H1 (cell line): ENCODE measurements around the gene DNAJC11. TPM values are rescaled to one million over a fixed set of nuclear protein-coding genes. Genes with fewer than 3 reads are reported as not detected.
A peak's percentile ranks its signal among the peaks of the same experiment; 100 is the strongest.

ENCODE experiments used
- CTCF ChIA-PET: fragments of 300-600 bp; sonication (Branson Sonifier 250); formaldehyde crosslinking; loops from one replicate; lab custom pipeline; 2021; ENCODE audit not compliant: partially characterized antibody; lab: Charles Lee
- POLR2A ChIA-PET: fragments of 300-600 bp; sonication (Branson Sonifier 250); formaldehyde crosslinking; loops from one replicate; lab custom pipeline; 2021; ENCODE audit warnings: inconsistent platforms; ENCODE audit not compliant: partially characterized antibody; lab: Charles Lee
- DNase-seq, 2 experiments: peaks; one replicate each; pipeline versions ENCODE4 v3.0.0 to v3.0.0-alpha.2; 2010 to 2022; ENCODE audit warnings: low spot score in 2 of 2, low read depth in 1 of 2, mixed read lengths in 1 of 2
- FAIRE-seq: peaks from 2 replicates; lab custom pipeline; 2011; peaks lifted over from hg19 to GRCh38; lab: Jason Lieb, UNC
- H2AFZ ChIP-seq: 2 replicates; pipeline ENCODE4 v1.8.1; 2012; ENCODE audit warnings: low read length, inconsistent platforms
- H2AK5ac ChIP-seq: 2 replicates; pipeline ENCODE4 v1.6.1; 2013; ENCODE audit warnings: low read depth, low read length
- H2BK120ac ChIP-seq: replicated peaks from 2 replicates; pipeline ENCODE3; 2013; ENCODE audit warnings: low read depth, low read length, inconsistent platforms
- H2BK12ac ChIP-seq: 2 replicates; pipeline ENCODE4 v1.6.1; 2013; ENCODE audit warnings: low read depth, low read length
- H2BK15ac ChIP-seq: 2 replicates; pipeline ENCODE4 v1.6.1; 2013; ENCODE audit warnings: low read length
- H2BK20ac ChIP-seq: 2 replicates; pipeline ENCODE4 v1.6.1; 2013; ENCODE audit warnings: low read length
- H2BK5ac ChIP-seq: 2 replicates; pipeline ENCODE4 v1.6.1; 2013; ENCODE audit warnings: low read depth, low read length
- H3K14ac ChIP-seq: 2 replicates; pipeline ENCODE4 v1.6.1; 2013; ENCODE audit warnings: inconsistent platforms; ENCODE audit not compliant: insufficient read length
- H3K18ac ChIP-seq: 2 replicates; pipeline ENCODE4 v1.6.1; 2013; ENCODE audit warnings: low read length; ENCODE audit errors: extremely low read depth
- H3K23ac ChIP-seq: 2 replicates; pipeline ENCODE4 v1.6.1; 2013; ENCODE audit warnings: inconsistent platforms; ENCODE audit not compliant: insufficient read length
- H3K23me2 ChIP-seq: 2 replicates; pipeline ENCODE4 v1.6.1; 2013; ENCODE audit warnings: low read depth, low read length
- H3K27ac ChIP-seq: 2 replicates; pipeline ENCODE4 v1.6.1; 2011; ENCODE audit warnings: low read depth, low read length, inconsistent platforms
- H3K27me3 ChIP-seq, 4 experiments: replicated peaks in 1 of 4; 1 replicate in 1 of 4; 2 replicates in 3 of 4; pipeline versions ENCODE4 v1.6.1 to v1.8.1; 2011 to 2013; ENCODE audit warnings: low read length in 3 of 4, mild to moderate bottlenecking in 3 of 4, inconsistent platforms in 2 of 4, mixed read lengths in 2 of 4, moderate library complexity in 1 of 4; ENCODE audit not compliant: control insufficient read depth in 3 of 4, insufficient read depth in 3 of 4; ENCODE audit errors: extremely low read depth in 1 of 4
- H3K36me3 ChIP-seq, 4 experiments: 2 replicates each; pipeline versions ENCODE4 v1.6.1 to v1.8.1; 2011 to 2013; ENCODE audit warnings: mild to moderate bottlenecking in 4 of 4, low read length in 3 of 4, moderate library complexity in 2 of 4, control low read depth in 1 of 4, inconsistent platforms in 1 of 4; ENCODE audit not compliant: insufficient read depth in 4 of 4, control insufficient read depth in 2 of 4
- H3K4ac ChIP-seq: replicated peaks from 2 replicates; pipeline ENCODE3; 2013; ENCODE audit warnings: low read length, low read depth, mixed read lengths, inconsistent platforms; ENCODE audit not compliant: insufficient read length
- H3K4me1 ChIP-seq, 4 experiments: replicated peaks in 1 of 4; 1 replicate in 1 of 4; 2 replicates in 3 of 4; pipeline versions ENCODE4 v1.6.1 to v1.8.1; 2011 to 2013; ENCODE audit warnings: low read length in 3 of 4, inconsistent platforms in 2 of 4, mixed read lengths in 1 of 4; ENCODE audit not compliant: insufficient read depth in 4 of 4, control insufficient read depth in 3 of 4
- H3K4me2 ChIP-seq, 2 experiments: 2 replicates each; pipeline versions ENCODE4 v1.6.1 to v1.8.1; 2011 to 2013; ENCODE audit warnings: low read depth in 2 of 2, low read length in 2 of 2, control low read depth in 1 of 2, inconsistent platforms in 1 of 2, mild to moderate bottlenecking in 1 of 2; ENCODE audit not compliant: insufficient read depth in 1 of 2
- H3K4me3 ChIP-seq, 4 experiments: fragments of 200-600, 300-600 bp in 1 of 4; sonication (generic), shearing (Covaris generic), sonication (Bioruptor Twin) in 1 of 4; 2 replicates each; pipeline versions ENCODE4 v1.5.1 to v1.8.1; 2011 to 2016; ENCODE audit warnings: low read length in 4 of 4, low read depth in 3 of 4, control low read depth in 2 of 4, inconsistent platforms in 2 of 4, mild to moderate bottlenecking in 2 of 4, mixed read lengths in 1 of 4, moderate library complexity in 1 of 4; ENCODE audit not compliant: insufficient read depth in 2 of 4; ENCODE audit errors: extremely low read depth in 1 of 4
- H3K56ac ChIP-seq: replicated peaks from 2 replicates; pipeline ENCODE3; 2013; ENCODE audit warnings: low read depth, mild to moderate bottlenecking, mixed read lengths, low read length, inconsistent platforms; ENCODE audit not compliant: insufficient read length
- H3K79me1 ChIP-seq: 2 replicates; pipeline ENCODE4 v1.6.1; 2013; ENCODE audit warnings: low read depth, low read length, control low read depth
- H3K79me2 ChIP-seq, 2 experiments: 2 replicates each; pipeline versions ENCODE4 v1.6.1 to v1.8.1; 2012 to 2013; ENCODE audit warnings: low read length in 2 of 2, mild to moderate bottlenecking in 2 of 2, inconsistent platforms in 1 of 2; ENCODE audit not compliant: insufficient read depth in 2 of 2, control insufficient read depth in 1 of 2
- H3K9ac ChIP-seq, 4 experiments: replicated peaks in 1 of 4; 1 replicate in 1 of 4; 2 replicates in 3 of 4; pipeline versions ENCODE4 v1.6.1 to v1.8.1; 2011 to 2013; ENCODE audit warnings: low read depth in 3 of 4, low read length in 3 of 4, control low read depth in 2 of 4, mild to moderate bottlenecking in 2 of 4, moderate library complexity in 2 of 4, inconsistent platforms in 1 of 4; ENCODE audit errors: extremely low read depth in 1 of 4
- H3K9me3 ChIP-seq, 2 experiments: 2 replicates each; pipeline versions ENCODE4 v1.6.1 to v1.8.1; 2012 to 2013; ENCODE audit warnings: mild to moderate bottlenecking in 2 of 2, moderate library complexity in 2 of 2, control low read depth in 1 of 2, inconsistent platforms in 1 of 2, low read depth in 1 of 2, low read length in 1 of 2, mixed read lengths in 1 of 2; ENCODE audit not compliant: insufficient read depth in 2 of 2
- H4K20me1 ChIP-seq, 2 experiments: replicated peaks in 1 of 2; 2 replicates each; pipeline versions ENCODE3 to v1.8.1; 2011 to 2013; ENCODE audit warnings: inconsistent platforms in 2 of 2, low read length in 2 of 2, mild to moderate bottlenecking in 1 of 2; ENCODE audit not compliant: insufficient read depth in 2 of 2, control insufficient read depth in 1 of 2
- H4K5ac ChIP-seq: 2 replicates; pipeline ENCODE4 v1.6.1; 2013; ENCODE audit warnings: low read length, low read depth, mixed read lengths, inconsistent platforms; ENCODE audit not compliant: insufficient read length
- H4K8ac ChIP-seq: 2 replicates; pipeline ENCODE4 v1.8.0; 2013; ENCODE audit warnings: mild to moderate bottlenecking, moderate library complexity, low read length, inconsistent platforms; ENCODE audit not compliant: insufficient read depth; ENCODE audit errors: extremely low read depth
- H4K91ac ChIP-seq: replicated peaks from 2 replicates; pipeline ENCODE3; 2013; ENCODE audit warnings: low read length, mixed read lengths, inconsistent platforms; ENCODE audit not compliant: insufficient read length
- BACH1 ChIP-seq: IDR thresholded peaks from 2 replicates; pipeline ENCODE4 v1.6.1; 2012; ENCODE audit warnings: low read length, improper control_type of control experiment
- EP300 ChIP-seq, 2 experiments: IDR thresholded peaks; 1 replicate in 1 of 2; 2 replicates in 1 of 2; pipeline ENCODE4 v1.6.1; 2011 to 2012; ENCODE audit warnings: low read depth in 2 of 2, low read length in 2 of 2, mild to moderate bottlenecking in 2 of 2, borderline replicate concordance in 1 of 2, inconsistent platforms in 1 of 2, moderate library complexity in 1 of 2
- GABPA ChIP-seq: IDR thresholded peaks from 2 replicates; pipeline ENCODE4 v1.6.1; 2011; ENCODE audit warnings: mild to moderate bottlenecking, low read length, moderate library complexity, borderline replicate concordance; ENCODE audit not compliant: insufficient read depth
- GTF2F1 ChIP-seq: IDR thresholded peaks from 2 replicates; pipeline ENCODE4 v1.6.1; 2012; ENCODE audit warnings: low read depth, low read length, improper control_type of control experiment, borderline replicate concordance
- TAF7 ChIP-seq: optimal IDR thresholded peaks from 2 replicates; pipeline ENCODE3; 2011; ENCODE audit warnings: low read depth, mild to moderate bottlenecking, inconsistent platforms, low read length, moderate library complexity, borderline replicate concordance
- TBP ChIP-seq: IDR thresholded peaks from 2 replicates; pipeline ENCODE4 v1.6.1; 2011; ENCODE audit warnings: low read depth, low read length, improper control_type of control experiment
- WGBS, 2 experiments: shearing (Covaris generic) in 1 of 2; methylation state at CpG; one replicate each; pipeline versions ENCODE4 v1.1.6 to v1.1.7; 2013 to 2015; ENCODE audit warnings: low lambda C conversion rate in 2 of 2, mixed read lengths in 2 of 2, inconsistent platforms in 1 of 2, low coverage in 1 of 2, missing lambda C conversion rate in 1 of 2; ENCODE audit not compliant: insufficient replicate concordance in 2 of 2, insufficient coverage in 1 of 2, insufficient read length in 1 of 2; ENCODE audit errors: extremely low coverage in 1 of 2, missing lambda C conversion rate in 1 of 2; 5-methylcytosine and 5-hydroxymethylcytosine counted together
- polyA plus RNA-seq, 7 experiments: library from polyadenylated mRNA; depleted of rRNA in 3 of 7; stranded (reverse) in 5 of 7; unstranded in 2 of 7; fragments of >200 nt in 5 of 7; fragments of 200-250 nt in 2 of 7; gene quantifications; 1 replicate in 5 of 7; 2 replicates in 1 of 7; 4 replicates in 1 of 7; pipeline versions ENCODE4 v1.2.1 to v1.2.3, GENCODE V29; 2011 to 2013; ENCODE audit warnings: missing spikeins in 2 of 7, mixed read lengths in 2 of 7
- total RNA-seq: library from RNA; stranded (reverse); fragmentation: NEBNext Ultra II Directional; extraction: Animal tissue kit (Norgen Biotek cat#: 25700); gene quantifications from 2 replicates; pipeline ENCODE4 v1.2.1, GENCODE V29; 2021

DNAJC11 gene
- total and polyA plus RNA-seq, 2 of the 8 experiments (the other 6 are each of a cell fraction or from before 2014, with no cell fraction given) = 43.9 to 90.9 TPM

GRCh38 chr1:6743189-6744101, 41.8 kb upstream of the DNAJC11 start:
- Histone ChIP-seq H3K4me2 (no peak overlapping the region), H2AFZ (0 out of 2 replicates have a peak overlapping the region, but pooled peaks have one; percentile 66)

More at GRCh38 chr1:6743189-6744101, 41.8 kb upstream of the DNAJC11 start:
- DNase-seq (peak in 1 of 2 experiments; percentile 58), FAIRE-seq (no peak)
- Histone ChIP-seq H4K5ac (no peak overlapping the region), H2AK5ac (no peak overlapping the region), H2BK20ac (no peak overlapping the region), H3K4me1 (0 out of 7 replicates have a peak, but pooled peaks cover 0 to 2% (median under 1%) of the 10 kb centered on the region in 4 experiments), H2BK120ac (no peak overlapping the region), H3K23ac (no peak overlapping the region), H3K9me3 (no peaks in the 10 kb centered on the region), H4K20me1 (no peaks in the 10 kb centered on the region), H3K79me1 (no peaks in the 10 kb centered on the region), H2BK15ac (no peak overlapping the region), H3K27ac (no peak overlapping the region), H2BK12ac (no peak overlapping the region), H3K56ac (no peak overlapping the region), H4K8ac (peak overlapping the region; percentile 84; the same call in 1 of the 2 replicates), H3K79me2 (no peaks in the 10 kb centered on the region), H3K9ac (no peak overlapping the region), H3K18ac (no peak overlapping the region), H3K36me3 (no peaks in the 10 kb centered on the region), H3K23me2 (peaks cover 2% of the 10 kb centered on the region; the same call in 1 of the 2 replicates), H3K27me3 (no peaks in the 10 kb centered on the region), H3K4me3 (no peak overlapping the region), H2BK5ac (no peak overlapping the region), H4K91ac (peak overlapping the region; percentile 12), H3K14ac (no peak overlapping the region), H3K4ac (no peak overlapping the region)
- no peak for TF ChIP-seq EP300 (IDR thresholded peaks at IDR 0.05; ENCODE audit: borderline replicate concordance in 1 of 2, low read depth in 2 of 2, low read length in 2 of 2)
- no peak for TF ChIP-seq TAF7
- TF ChIP-seq GABPA = no peak
- no peak for TF ChIP-seq BACH1
- no peak for TF ChIP-seq TBP
- no peak for TF ChIP-seq GTF2F1
- ChIA-PET POLR2A (interaction anchor here (0.6 to 1.9 kb wide), 2 partner anchors 23 to 41 kb away, joined by 3 to 5 read pairs; partner anchors contain the start of gene CAMTA1), CTCF (interaction anchor here (2.1 kb wide), 1 partner anchor 17 kb away, joined by 6 read pairs; no protein-coding TSS in a partner anchor)
- WGBS, 2 experiments = 86% methylated on average over 20 of the region's 20 CpGs; no CpG with 5 or more reads in 1 of the 2 experiments
